Measurements from ENCODE around the gene GPBP1. TPM values are rescaled to one million over a fixed set of nuclear protein-coding genes. Genes with fewer than 3 reads are reported as not detected.

Gene GPBP1
- total and polyA plus RNA-seq, 9 of the 15 experiments (the other 6 are each of a cell fraction or from before 2014, with no cell fraction given), result 31.0 to 109 (median 68.4) TPM

DNA sequence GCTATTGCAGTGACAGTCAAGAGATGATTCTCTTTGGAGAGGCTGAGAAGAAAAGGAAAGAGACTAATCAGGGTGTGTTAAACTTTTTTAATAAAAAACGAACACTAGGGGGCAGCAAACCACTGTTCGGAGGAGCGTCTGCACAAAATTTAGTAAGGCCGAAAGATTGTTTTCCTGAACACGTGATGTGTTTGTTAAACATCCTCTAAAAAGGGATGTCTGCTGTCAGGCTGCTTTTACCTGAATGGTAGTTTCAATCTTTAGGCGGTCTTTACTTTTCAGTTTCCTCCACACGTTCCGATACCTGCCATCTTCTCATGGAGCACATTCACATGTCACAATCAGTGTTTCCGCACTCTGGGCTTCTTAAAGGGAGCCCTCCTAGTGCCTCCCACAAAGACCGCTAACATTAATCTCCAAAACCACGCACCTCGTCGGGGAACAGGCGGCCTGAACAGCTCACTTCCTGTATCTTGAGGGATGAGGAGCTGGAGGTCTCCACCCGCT is 125.2 kb downstream of the GPBP1 start (continued):
- TF ChIP-seq SNRNP70 (optimal IDR thresholded peaks at IDR 0.05; ENCODE audit: low read depth, low read length), result no peak
- TF ChIP-seq ZFP1 (CRISPR knock-in tag; IDR thresholded peaks at IDR 0.05), result no peak
- TF ChIP-seq, protein P1, sequence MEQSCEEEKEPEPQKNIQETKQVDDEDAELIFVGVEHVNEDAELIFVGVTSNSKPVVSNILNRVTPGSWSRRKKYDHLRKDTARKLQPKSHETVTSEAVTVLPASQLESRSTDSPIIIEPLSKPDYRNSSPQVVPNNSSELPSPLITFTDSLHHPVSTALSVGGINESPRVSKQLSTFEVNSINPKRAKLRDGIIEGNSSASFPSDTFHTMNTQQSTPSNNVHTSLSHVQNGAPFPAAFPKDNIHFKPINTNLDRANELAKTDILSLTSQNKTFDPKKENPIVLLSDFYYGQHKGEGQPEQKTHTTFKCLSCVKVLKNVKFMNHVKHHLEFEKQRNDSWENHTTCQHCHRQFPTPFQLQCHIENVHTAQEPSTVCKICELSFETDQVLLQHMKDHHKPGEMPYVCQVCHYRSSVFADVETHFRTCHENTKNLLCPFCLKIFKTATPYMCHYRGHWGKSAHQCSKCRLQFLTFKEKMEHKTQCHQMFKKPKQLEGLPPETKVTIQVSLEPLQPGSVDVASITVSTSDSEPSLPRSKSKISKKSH (CRISPR knock-in tag; IDR thresholded peaks at IDR 0.05), result no peak
- peak; percentile 57 for TF ChIP-seq USF1 (CRISPR knock-in tag; IDR thresholded peaks at IDR 0.05)
- no peak for TF ChIP-seq TSC22D4 (tag; IDR thresholded peaks at IDR 0.05)
- TF ChIP-seq KAT7 (CRISPR knock-in tag; IDR thresholded peaks at IDR 0.05; ENCODE audit: borderline replicate concordance), result no peak
- TF ChIP-seq USF2 (CRISPR knock-in tag; IDR thresholded peaks at IDR 0.05), result peak; percentile 74
- TF ChIP-seq ZNF77 (CRISPR knock-in tag; IDR thresholded peaks at IDR 0.05), result no peak
- TF ChIP-seq SRSF7 (optimal IDR thresholded peaks at IDR 0.05; ENCODE audit: low read depth, low read length), result no peak
- no peak for TF ChIP-seq ZBTB9 (CRISPR knock-in tag; IDR thresholded peaks at IDR 0.05)
- TF ChIP-seq, protein P2, sequence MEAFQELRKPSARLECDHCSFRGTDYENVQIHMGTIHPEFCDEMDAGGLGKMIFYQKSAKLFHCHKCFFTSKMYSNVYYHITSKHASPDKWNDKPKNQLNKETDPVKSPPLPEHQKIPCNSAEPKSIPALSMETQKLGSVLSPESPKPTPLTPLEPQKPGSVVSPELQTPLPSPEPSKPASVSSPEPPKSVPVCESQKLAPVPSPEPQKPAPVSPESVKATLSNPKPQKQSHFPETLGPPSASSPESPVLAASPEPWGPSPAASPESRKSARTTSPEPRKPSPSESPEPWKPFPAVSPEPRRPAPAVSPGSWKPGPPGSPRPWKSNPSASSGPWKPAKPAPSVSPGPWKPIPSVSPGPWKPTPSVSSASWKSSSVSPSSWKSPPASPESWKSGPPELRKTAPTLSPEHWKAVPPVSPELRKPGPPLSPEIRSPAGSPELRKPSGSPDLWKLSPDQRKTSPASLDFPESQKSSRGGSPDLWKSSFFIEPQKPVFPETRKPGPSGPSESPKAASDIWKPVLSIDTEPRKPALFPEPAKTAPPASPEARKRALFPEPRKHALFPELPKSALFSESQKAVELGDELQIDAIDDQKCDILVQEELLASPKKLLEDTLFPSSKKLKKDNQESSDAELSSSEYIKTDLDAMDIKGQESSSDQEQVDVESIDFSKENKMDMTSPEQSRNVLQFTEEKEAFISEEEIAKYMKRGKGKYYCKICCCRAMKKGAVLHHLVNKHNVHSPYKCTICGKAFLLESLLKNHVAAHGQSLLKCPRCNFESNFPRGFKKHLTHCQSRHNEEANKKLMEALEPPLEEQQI (IDR thresholded peaks at IDR 0.05), result no peak
- no peak for TF ChIP-seq MTF1 (CRISPR knock-in tag; IDR thresholded peaks at IDR 0.05; ENCODE audit: borderline replicate concordance)
- TF ChIP-seq RBM17 (IDR thresholded peaks at IDR 0.05; ENCODE audit: borderline replicate concordance, low read depth, low read length), result no peak
- 0 out of 2 replicates have a peak, but pooled peaks have one; percentile 15 for TF ChIP-seq L3MBTL2 (IDR thresholded peaks at IDR 0.05)
- TF ChIP-seq, protein P3, sequence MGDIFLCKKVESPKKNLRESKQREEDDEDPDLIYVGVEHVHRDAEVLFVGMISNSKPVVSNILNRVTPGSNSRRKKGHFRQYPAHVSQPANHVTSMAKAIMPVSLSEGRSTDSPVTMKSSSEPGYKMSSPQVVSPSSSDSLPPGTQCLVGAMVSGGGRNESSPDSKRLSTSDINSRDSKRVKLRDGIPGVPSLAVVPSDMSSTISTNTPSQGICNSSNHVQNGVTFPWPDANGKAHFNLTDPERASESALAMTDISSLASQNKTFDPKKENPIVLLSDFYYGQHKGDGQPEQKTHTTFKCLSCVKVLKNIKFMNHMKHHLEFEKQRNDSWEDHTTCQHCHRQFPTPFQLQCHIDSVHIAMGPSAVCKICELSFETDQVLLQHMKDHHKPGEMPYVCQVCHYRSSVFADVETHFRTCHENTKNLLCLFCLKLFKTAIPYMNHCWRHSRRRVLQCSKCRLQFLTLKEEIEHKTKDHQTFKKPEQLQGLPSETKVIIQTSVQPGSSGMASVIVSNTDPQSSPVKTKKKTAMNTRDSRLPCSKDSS (IDR thresholded peaks at IDR 0.05; ENCODE audit: low read depth, partially characterized antibody), result no peak
- TF ChIP-seq NELFE (IDR thresholded peaks at IDR 0.05; ENCODE audit: insufficient read depth, insufficient read length), result no peak
- TF ChIP-seq MNT (conservative IDR thresholded peaks at IDR 0.05), result peak; percentile 30 to 38; a peak in 1 of 4 replicates
